ENCODE measurements around the gene DNAH7.

Gene DNAH7

GRCh38 chr2:195756218-195756942 is 312.3 kb downstream of the DNAH7 start:
- no peak overlapping the region for H3K9ac ChIP-seq (ENCODE audit: insufficient read length, low read depth)
- H3K36me3 ChIP-seq (ENCODE audit: insufficient read depth, insufficient read length, low read length), result no peaks in the 10 kb centered on the region
- no peaks in the 10 kb centered on the region for H3K9me3 ChIP-seq (ENCODE audit: insufficient read depth, low read length)
- H3K4me3 ChIP-seq (ENCODE audit: insufficient read length, low read depth), result no peak overlapping the region
- TF ChIP-seq ZNF274 (IDR thresholded peaks at IDR 0.05; ENCODE audit: low read depth, low read length) (no peak), YY1 (IDR thresholded peaks at IDR 0.05; ENCODE audit: insufficient read depth, insufficient read length) (no peak), SUZ12 (IDR thresholded peaks at IDR 0.05; ENCODE audit: extremely low read depth, insufficient read depth, insufficient read length) (no peak)
- no peak for DNase-seq (ENCODE audit: low read depth, low spot score)
- H3K4me1 ChIP-seq (ENCODE audit: insufficient read depth, insufficient read length), result no peaks in the 10 kb centered on the region
- no peaks in the 10 kb centered on the region for H3K27me3 ChIP-seq (ENCODE audit: insufficient read depth, insufficient read length)

GRCh38 chr2:195741191-195741590 is 327.4 kb downstream of the DNAH7 start:
- no peaks in the 10 kb centered on the region for H3K27me3 ChIP-seq (ENCODE audit: insufficient read depth, insufficient read length)
- H3K9me3 ChIP-seq (ENCODE audit: insufficient read depth, low read length), result peaks cover 12% of the 10 kb centered on the region; the same call in 1 of the 2 replicates
- TF ChIP-seq SUZ12 (IDR thresholded peaks at IDR 0.05; ENCODE audit: extremely low read depth, insufficient read depth, insufficient read length) (no peak), ZNF274 (IDR thresholded peaks at IDR 0.05; ENCODE audit: low read depth, low read length) (no peak), YY1 (IDR thresholded peaks at IDR 0.05; ENCODE audit: insufficient read depth, insufficient read length) (no peak)
- no peak overlapping the region for H3K9ac ChIP-seq (ENCODE audit: insufficient read length, low read depth)
- DNase-seq (ENCODE audit: low read depth, low spot score), result no peak
- H3K4me1 ChIP-seq (ENCODE audit: insufficient read depth, insufficient read length), result no peaks in the 10 kb centered on the region
- H3K4me3 ChIP-seq (ENCODE audit: insufficient read length, low read depth), result no peak overlapping the region
- H3K36me3 ChIP-seq (ENCODE audit: insufficient read depth, insufficient read length, low read length), result peaks cover 2% of the 10 kb centered on the region

- DNase-seq (ENCODE audit: low read depth, low spot score), result no peak
- H3K9me3 ChIP-seq (ENCODE audit: insufficient read depth, low read length), result peaks cover under 1% of the 10 kb centered on the region; the same call in 1 of the 2 replicates
- no peak for TF ChIP-seq SUZ12 (IDR thresholded peaks at IDR 0.05; ENCODE audit: extremely low read depth, insufficient read depth, insufficient read length)
- TF ChIP-seq YY1 (IDR thresholded peaks at IDR 0.05; ENCODE audit: insufficient read depth, insufficient read length), result no peak
- TF ChIP-seq ZNF274 (IDR thresholded peaks at IDR 0.05; ENCODE audit: low read depth, low read length), result no peak
- H3K36me3 ChIP-seq (ENCODE audit: insufficient read depth, insufficient read length, low read length), result peaks cover 6% of the 10 kb centered on the region
- H3K27me3 ChIP-seq (ENCODE audit: insufficient read depth, insufficient read length), result no peaks in the 10 kb centered on the region
- H3K4me1 ChIP-seq (ENCODE audit: insufficient read depth, insufficient read length), result no peaks in the 10 kb centered on the region
- H3K9ac ChIP-seq (ENCODE audit: insufficient read length, low read depth), result no peak overlapping the region
- no peak overlapping the region for H3K4me3 ChIP-seq (ENCODE audit: insufficient read length, low read depth)
Observed at GRCh38 chr2:195737511-195738325, 330.9 kb downstream of the DNAH7 start.

GRCh38 chr2:195735347-195735746 is 333.3 kb downstream of the DNAH7 start:
- Histone ChIP-seq H3K9ac (ENCODE audit: insufficient read length, low read depth) (no peak overlapping the region), H3K36me3 (ENCODE audit: insufficient read depth, insufficient read length, low read length) (peaks cover 14% of the 10 kb centered on the region), H3K27me3 (ENCODE audit: insufficient read depth, insufficient read length) (no peaks in the 10 kb centered on the region), H3K9me3 (ENCODE audit: insufficient read depth, low read length) (no peaks in the 10 kb centered on the region), H3K4me3 (ENCODE audit: insufficient read length, low read depth) (no peak overlapping the region), H3K4me1 (ENCODE audit: insufficient read depth, insufficient read length) (no peaks in the 10 kb centered on the region)
- TF ChIP-seq SUZ12 (IDR thresholded peaks at IDR 0.05; ENCODE audit: extremely low read depth, insufficient read depth, insufficient read length) (no peak), YY1 (IDR thresholded peaks at IDR 0.05; ENCODE audit: insufficient read depth, insufficient read length) (no peak), ZNF274 (IDR thresholded peaks at IDR 0.05; ENCODE audit: low read depth, low read length) (no peak)
- DNase-seq (ENCODE audit: low read depth, low spot score), result no peak

- no peaks in the 10 kb centered on the region for H3K4me1 ChIP-seq (ENCODE audit: insufficient read depth, insufficient read length)
- TF ChIP-seq SUZ12 (IDR thresholded peaks at IDR 0.05; ENCODE audit: extremely low read depth, insufficient read depth, insufficient read length) (no peak), YY1 (IDR thresholded peaks at IDR 0.05; ENCODE audit: insufficient read depth, insufficient read length) (no peak), ZNF274 (IDR thresholded peaks at IDR 0.05; ENCODE audit: low read depth, low read length) (no peak)
- H3K36me3 ChIP-seq (ENCODE audit: insufficient read depth, insufficient read length, low read length), result peaks cover 18% of the 10 kb centered on the region
Observed at GRCh38 chr2:195734931-195735330, 333.7 kb downstream of the DNAH7 start.

GRCh38 chr2:195734395-195734794 is 334.2 kb downstream of the DNAH7 start:
- Histone ChIP-seq H3K4me3 (ENCODE audit: insufficient read length, low read depth) (no peak overlapping the region), H3K9ac (ENCODE audit: insufficient read length, low read depth) (no peak overlapping the region)

More at GRCh38 chr2:195734931-195735330, 333.7 kb downstream of the DNAH7 start:
- no peaks in the 10 kb centered on the region for H3K27me3 ChIP-seq (ENCODE audit: insufficient read depth, insufficient read length)
- DNase-seq (ENCODE audit: low read depth, low spot score), result no peak
- H3K9ac ChIP-seq (ENCODE audit: insufficient read length, low read depth), result no peak overlapping the region
- no peaks in the 10 kb centered on the region for H3K9me3 ChIP-seq (ENCODE audit: insufficient read depth, low read length)
- H3K4me3 ChIP-seq (ENCODE audit: insufficient read length, low read depth), result no peak overlapping the region

GRCh38 chr2:195733831-195734230 is 334.8 kb downstream of the DNAH7 start:
- TF ChIP-seq YY1 (IDR thresholded peaks at IDR 0.05; ENCODE audit: insufficient read depth, insufficient read length), result no peak
- no peak for TF ChIP-seq SUZ12 (IDR thresholded peaks at IDR 0.05; ENCODE audit: extremely low read depth, insufficient read depth, insufficient read length)
- no peak for TF ChIP-seq ZNF274 (IDR thresholded peaks at IDR 0.05; ENCODE audit: low read depth, low read length)
- no peaks in the 10 kb centered on the region for H3K27me3 ChIP-seq (ENCODE audit: insufficient read depth, insufficient read length)
- H3K9me3 ChIP-seq (ENCODE audit: insufficient read depth, low read length), result no peaks in the 10 kb centered on the region
- DNase-seq (ENCODE audit: low read depth, low spot score), result no peak
- no peaks in the 10 kb centered on the region for H3K4me1 ChIP-seq (ENCODE audit: insufficient read depth, insufficient read length)
- no peak overlapping the region for H3K9ac ChIP-seq (ENCODE audit: insufficient read length, low read depth)
- H3K4me3 ChIP-seq (ENCODE audit: insufficient read length, low read depth), result no peak overlapping the region
- H3K36me3 ChIP-seq (ENCODE audit: insufficient read depth, insufficient read length, low read length), result peaks cover 24% of the 10 kb centered on the region

More at GRCh38 chr2:195734395-195734794, 334.2 kb downstream of the DNAH7 start:
- TF ChIP-seq SUZ12 (IDR thresholded peaks at IDR 0.05; ENCODE audit: extremely low read depth, insufficient read depth, insufficient read length), result no peak
- no peak for TF ChIP-seq ZNF274 (IDR thresholded peaks at IDR 0.05; ENCODE audit: low read depth, low read length)
- no peak for TF ChIP-seq YY1 (IDR thresholded peaks at IDR 0.05; ENCODE audit: insufficient read depth, insufficient read length)
- H3K9me3 ChIP-seq (ENCODE audit: insufficient read depth, low read length), result no peaks in the 10 kb centered on the region
- no peak for DNase-seq (ENCODE audit: low read depth, low spot score)
- peaks cover 22% of the 10 kb centered on the region for H3K36me3 ChIP-seq (ENCODE audit: insufficient read depth, insufficient read length, low read length)
- H3K4me1 ChIP-seq (ENCODE audit: insufficient read depth, insufficient read length), result no peaks in the 10 kb centered on the region
- no peaks in the 10 kb centered on the region for H3K27me3 ChIP-seq (ENCODE audit: insufficient read depth, insufficient read length)

Measured in NT2/D1 (cell line).